ENCODE results near the gene TSC22D1.
A peak's percentile ranks its signal among the peaks of the same experiment; 100 is the strongest.
"Not testable (repeated sequence)": the region's sequence is repeated elsewhere in the genome, so short reads cannot be mapped to it uniquely, and the experiment has no call there.

The TSC22D1 gene

GRCh38 chr13:44566601-44567000 is 9.5 kb downstream of the TSC22D1 start:
- DNase-seq, result no peak

GRCh38 chr13:44565881-44566280 is 10.2 kb downstream of the TSC22D1 start:
- DNase-seq, result no peak

GRCh38 chr13:44564936-44565335 is 11.2 kb downstream of the TSC22D1 start:
- no peak for DNase-seq

GRCh38 chr13:44562853-44563252 is 13.3 kb downstream of the TSC22D1 start:
- DNase-seq, result not testable (repeated sequence)

- no peak for DNase-seq
Measured at GRCh38 chr13:44561351-44561750, 14.8 kb downstream of the TSC22D1 start.

GRCh38 chr13:44557986-44558385 is 18.1 kb downstream of the TSC22D1 start:
- no peak for DNase-seq

GRCh38 chr13:44555207-44555606 is 20.9 kb downstream of the TSC22D1 start:
- no peak for DNase-seq

GRCh38 chr13:44549476-44549875 is 26.7 kb downstream of the TSC22D1 start:
- no peak for DNase-seq

- no peak for DNase-seq
Measured at GRCh38 chr13:44546164-44546563, 30.0 kb downstream of the TSC22D1 start.

GRCh38 chr13:44543369-44543768 is 32.8 kb downstream of the TSC22D1 start:
- DNase-seq, result no peak

GRCh38 chr13:44542361-44542760 is 33.8 kb downstream of the TSC22D1 start:
- DNase-seq, result no peak

- DNase-seq, result no peak
Measured at GRCh38 chr13:44541601-44542000, 34.5 kb downstream of the TSC22D1 start.

- no peak for DNase-seq
Measured at GRCh38 chr13:44540761-44541434, 35.2 kb downstream of the TSC22D1 start.

- DNase-seq, result peak; percentile 3
Measured at GRCh38 chr13:44537248-44537647, 38.9 kb downstream of the TSC22D1 start.

- DNase-seq, result peak; percentile 50
Measured at GRCh38 chr13:44523146-44524015, 52.7 kb downstream of the TSC22D1 start.

GRCh38 chr13:44519642-44520041 is 56.5 kb downstream of the TSC22D1 start:
- DNase-seq, result no peak

GRCh38 chr13:44516771-44517170 is 59.4 kb downstream of the TSC22D1 start:
- no peak for DNase-seq

GRCh38 chr13:44514278-44514677 is 61.9 kb downstream of the TSC22D1 start:
- no peak for DNase-seq

GRCh38 chr13:44509853-44510252 is 66.3 kb downstream of the TSC22D1 start:
- not testable (repeated sequence) for DNase-seq

GRCh38 chr13:44508562-44509077 is 67.5 kb downstream of the TSC22D1 start:
- no peak for DNase-seq

- DNase-seq, result no peak
Measured at GRCh38 chr13:44507639-44508038, 68.5 kb downstream of the TSC22D1 start.

- no peak for DNase-seq
Measured at GRCh38 chr13:44506719-44507118, 69.4 kb downstream of the TSC22D1 start.

- no peak for DNase-seq
Measured at GRCh38 chr13:44506251-44506650, 69.9 kb downstream of the TSC22D1 start.

- no peak for DNase-seq
Measured at GRCh38 chr13:44504116-44504515, 72.0 kb downstream of the TSC22D1 start.
